Measurements from ENCODE around the gene SHQ1.

The SHQ1 gene

GRCh38 chr3:72724070-72724469 is 124.2 kb downstream of the SHQ1 start:
- Histone ChIP-seq H3K27me3 (ENCODE audit: insufficient read depth, low read length) (no peaks in the 10 kb centered on the region), H3K27ac (ENCODE audit: low read depth, low read length, poor library complexity, severe bottlenecking) (no peak overlapping the region), H3K4me3 (ENCODE audit: low read depth, low read length, poor library complexity, severe bottlenecking) (no peak overlapping the region), H3K9me3 (ENCODE audit: low read length) (no peaks in the 10 kb centered on the region), H2AFZ (ENCODE audit: low read length) (no peak overlapping the region), H4K20me1 (ENCODE audit: insufficient read depth, low read length) (no peaks in the 10 kb centered on the region), H3K9me2 (ENCODE audit: low read depth, low read length) (no peaks in the 10 kb centered on the region), H3K9ac (ENCODE audit: low read length) (no peak overlapping the region), H3K4me2 (ENCODE audit: low read length) (no peak overlapping the region), H3F3A (ENCODE audit: insufficient read depth, low read length) (no peaks in the 10 kb centered on the region), H3K79me2 (ENCODE audit: insufficient read depth, low read length) (no peaks in the 10 kb centered on the region), H3K4me1 (ENCODE audit: insufficient read depth, low read length, severe bottlenecking) (no peaks in the 10 kb centered on the region), H3K36me3 (ENCODE audit: insufficient read depth, low read length) (no peaks in the 10 kb centered on the region)
- TF ChIP-seq CTCF (IDR thresholded peaks at IDR 0.05; ENCODE audit: low read length): no peak
- TF ChIP-seq EZH2 (IDR thresholded peaks at IDR 0.05; ENCODE audit: borderline replicate concordance, low read length): no peak

- H3K36me3 ChIP-seq (ENCODE audit: insufficient read depth, low read length): no peaks in the 10 kb centered on the region
- TF ChIP-seq CTCF (IDR thresholded peaks at IDR 0.05; ENCODE audit: low read length): no peak
- TF ChIP-seq EZH2 (IDR thresholded peaks at IDR 0.05; ENCODE audit: borderline replicate concordance, low read length): no peak
- no peaks in the 10 kb centered on the region for H3K9me3 ChIP-seq (ENCODE audit: low read length)
Measured at GRCh38 chr3:72722930-72723726, 125.1 kb downstream of the SHQ1 start.

GRCh38 chr3:72721683-72722381 is 126.4 kb downstream of the SHQ1 start:
- Histone ChIP-seq H2AFZ (ENCODE audit: low read length) (no peak overlapping the region), H3K4me1 (ENCODE audit: insufficient read depth, low read length, severe bottlenecking) (no peaks in the 10 kb centered on the region), H3K9me2 (ENCODE audit: low read depth, low read length) (no peaks in the 10 kb centered on the region), H3K4me3 (ENCODE audit: low read depth, low read length, poor library complexity, severe bottlenecking) (no peak overlapping the region), H4K20me1 (ENCODE audit: insufficient read depth, low read length) (no peaks in the 10 kb centered on the region), H3K27me3 (ENCODE audit: insufficient read depth, low read length) (no peaks in the 10 kb centered on the region), H3K9me3 (ENCODE audit: low read length) (no peaks in the 10 kb centered on the region), H3F3A (ENCODE audit: insufficient read depth, low read length) (no peaks in the 10 kb centered on the region), H3K9ac (ENCODE audit: low read length) (no peak overlapping the region), H3K27ac (ENCODE audit: low read depth, low read length, poor library complexity, severe bottlenecking) (no peak overlapping the region), H3K79me2 (ENCODE audit: insufficient read depth, low read length) (no peaks in the 10 kb centered on the region), H3K36me3 (ENCODE audit: insufficient read depth, low read length) (no peaks in the 10 kb centered on the region), H3K4me2 (ENCODE audit: low read length) (no peak overlapping the region)
- TF ChIP-seq CTCF (IDR thresholded peaks at IDR 0.05; ENCODE audit: low read length) (no peak), EZH2 (IDR thresholded peaks at IDR 0.05; ENCODE audit: borderline replicate concordance, low read length) (no peak)

More at GRCh38 chr3:72722930-72723726, 125.1 kb downstream of the SHQ1 start:
- no peaks in the 10 kb centered on the region for H4K20me1 ChIP-seq (ENCODE audit: insufficient read depth, low read length)
- no peak overlapping the region for H3K4me3 ChIP-seq (ENCODE audit: low read depth, low read length, poor library complexity, severe bottlenecking)
- H3K27ac ChIP-seq (ENCODE audit: low read depth, low read length, poor library complexity, severe bottlenecking): no peak overlapping the region
- H3K4me2 ChIP-seq (ENCODE audit: low read length): no peak overlapping the region
- H3K79me2 ChIP-seq (ENCODE audit: insufficient read depth, low read length): no peaks in the 10 kb centered on the region
- no peaks in the 10 kb centered on the region for H3K4me1 ChIP-seq (ENCODE audit: insufficient read depth, low read length, severe bottlenecking)
- no peaks in the 10 kb centered on the region for H3F3A ChIP-seq (ENCODE audit: insufficient read depth, low read length)
- no peak overlapping the region for H2AFZ ChIP-seq (ENCODE audit: low read length)
- no peaks in the 10 kb centered on the region for H3K9me2 ChIP-seq (ENCODE audit: low read depth, low read length)
- no peak overlapping the region for H3K9ac ChIP-seq (ENCODE audit: low read length)
- H3K27me3 ChIP-seq (ENCODE audit: insufficient read depth, low read length): no peaks in the 10 kb centered on the region
